GM21723 (cell line): Measurements from ENCODE around the gene GSAP.
"Not testable (repeated sequence)": the region's sequence is repeated elsewhere in the genome, so short reads cannot be mapped to it uniquely, and the experiment has no call there.

ENCODE experiments used
- ATAC-seq: cut with Tn5 transposase; IDR thresholded peaks from one replicate; pipeline ENCODE4 v1.9.1; 2021; ENCODE audit warnings: mild to moderate bottlenecking, moderate library complexity; ENCODE audit not compliant: unreplicated experiment

GSAP gene

DNA sequence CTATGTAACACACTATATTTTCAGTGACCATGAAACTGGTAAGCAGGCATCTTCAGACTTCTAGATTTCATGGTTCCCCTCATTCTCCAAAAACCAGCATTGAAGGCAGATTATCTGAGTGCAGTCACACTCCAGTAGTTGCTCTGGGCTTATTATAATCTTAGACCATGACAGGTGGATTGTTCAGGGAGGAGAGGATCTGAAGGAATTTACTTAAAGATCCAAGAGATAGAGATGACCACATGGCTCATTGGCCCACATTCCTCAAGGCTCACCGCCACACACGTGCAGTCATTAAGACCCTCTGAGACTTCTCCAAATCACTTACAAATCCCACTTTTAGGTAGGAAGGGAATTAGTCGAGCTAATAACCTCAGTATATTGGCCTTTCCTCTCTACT, 55.2 kb downstream of the GSAP start:
- ATAC-seq = no peak

DNA sequence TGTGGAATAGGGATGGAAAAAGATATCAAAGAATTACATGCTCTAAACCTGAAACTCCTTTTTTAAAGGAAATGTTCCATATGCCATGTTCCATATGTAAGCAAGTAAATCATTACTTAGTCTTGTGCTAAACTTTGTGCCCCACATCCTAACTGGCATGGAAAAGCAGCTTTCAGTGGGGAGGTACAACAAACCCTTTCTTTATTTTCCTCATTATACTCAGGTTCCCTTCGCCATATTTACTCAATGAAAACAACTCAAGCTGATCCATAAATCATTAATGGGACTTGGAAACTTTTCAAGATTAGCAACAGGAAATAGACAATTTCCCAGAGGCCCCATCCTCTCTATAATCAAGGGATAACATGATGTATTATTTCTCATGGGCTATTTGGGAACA, 56.0 kb downstream of the GSAP start:
- no peak for ATAC-seq

DNA sequence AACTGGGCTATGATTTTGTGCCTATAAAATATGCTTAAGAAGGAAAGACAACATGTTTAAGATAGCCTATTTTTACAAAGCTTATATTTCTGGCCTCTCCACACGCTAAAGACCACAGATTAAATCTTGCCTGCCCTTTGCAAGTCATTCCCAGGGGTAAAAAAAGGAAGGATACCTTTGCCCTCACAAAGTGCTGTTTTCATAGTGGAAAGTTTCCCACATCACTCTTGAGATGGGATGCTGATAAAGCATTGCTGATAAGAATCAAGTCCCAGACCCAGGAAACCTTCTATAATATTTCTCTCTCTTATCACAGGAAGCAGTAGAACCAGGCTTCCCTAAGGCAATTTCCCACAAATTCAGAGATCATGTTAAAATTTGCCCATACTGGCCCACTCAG, 56.5 kb downstream of the GSAP start:
- no peak for ATAC-seq

DNA sequence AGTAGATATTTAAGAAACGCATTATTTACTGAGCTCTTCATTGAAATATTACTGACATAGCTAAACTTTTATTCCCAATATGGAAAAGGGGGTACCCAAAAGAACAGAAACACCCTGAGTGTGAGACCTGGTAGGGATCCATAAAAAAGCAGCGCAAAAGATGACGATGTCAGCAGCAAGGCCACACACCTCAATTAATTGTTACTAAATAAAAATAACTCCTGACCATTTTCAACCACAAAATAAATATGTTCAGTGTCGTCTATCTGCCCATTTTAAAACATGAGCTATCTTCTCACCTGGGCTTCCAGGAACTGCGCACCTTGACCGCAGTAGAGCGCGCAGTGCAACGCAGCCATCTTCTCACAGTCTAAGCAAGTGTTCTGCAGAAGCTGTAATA, 61.2 kb downstream of the GSAP start:
- no peak for ATAC-seq

DNA sequence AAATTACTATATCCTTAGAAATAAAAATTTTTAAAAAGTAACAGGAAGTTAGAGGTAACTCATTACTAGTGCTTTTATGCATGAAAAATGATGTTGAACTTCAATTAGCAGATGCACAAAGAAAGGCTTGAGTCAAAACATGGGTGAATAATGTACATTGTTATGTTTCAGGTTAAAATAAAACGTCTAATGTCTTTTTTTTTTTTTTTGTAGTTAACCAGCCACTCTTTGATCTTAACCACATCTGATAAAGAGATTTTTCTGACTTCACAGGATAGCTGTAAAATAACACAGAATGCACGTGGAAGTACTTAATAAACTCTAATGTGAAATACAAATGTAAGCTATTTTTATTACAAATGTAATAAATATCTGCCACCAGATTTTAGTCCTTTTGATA, 61.7 kb downstream of the GSAP start:
- ATAC-seq = no peak

DNA sequence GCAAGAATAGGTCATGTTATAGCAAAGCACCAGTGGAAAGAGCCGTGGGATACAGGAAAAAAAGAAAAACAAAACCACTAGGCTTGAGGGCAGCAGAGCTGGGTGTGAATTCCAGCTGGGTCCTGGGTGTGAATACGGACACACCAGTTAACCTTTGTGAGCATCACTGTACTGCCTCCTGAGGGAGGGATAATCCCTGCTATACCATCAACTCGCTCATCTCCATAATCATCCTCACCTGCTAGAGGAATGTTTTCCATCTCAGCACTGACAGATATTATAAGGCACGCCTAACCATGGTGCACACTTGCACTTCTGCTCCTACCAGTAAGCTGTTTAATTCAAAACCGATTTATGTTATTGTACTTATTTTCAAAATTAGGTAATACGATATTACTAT, 62.2 kb downstream of the GSAP start:
- no peak for ATAC-seq

DNA sequence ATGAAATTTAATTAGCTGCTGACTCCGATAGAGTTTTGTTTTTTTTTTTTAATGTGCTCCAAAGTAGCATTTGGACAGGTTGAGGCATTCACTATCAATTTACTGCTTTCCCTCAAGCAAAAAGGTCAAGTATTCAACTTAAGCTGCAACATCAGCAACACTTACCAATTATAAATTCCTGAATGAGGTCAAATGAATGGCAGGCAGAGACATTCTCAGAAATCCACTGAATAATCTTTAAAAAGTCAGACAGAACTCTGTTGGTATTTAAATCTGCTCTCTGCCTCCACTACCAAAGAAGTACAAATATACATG, 62.8 kb downstream of the GSAP start:
- no peak for ATAC-seq

DNA sequence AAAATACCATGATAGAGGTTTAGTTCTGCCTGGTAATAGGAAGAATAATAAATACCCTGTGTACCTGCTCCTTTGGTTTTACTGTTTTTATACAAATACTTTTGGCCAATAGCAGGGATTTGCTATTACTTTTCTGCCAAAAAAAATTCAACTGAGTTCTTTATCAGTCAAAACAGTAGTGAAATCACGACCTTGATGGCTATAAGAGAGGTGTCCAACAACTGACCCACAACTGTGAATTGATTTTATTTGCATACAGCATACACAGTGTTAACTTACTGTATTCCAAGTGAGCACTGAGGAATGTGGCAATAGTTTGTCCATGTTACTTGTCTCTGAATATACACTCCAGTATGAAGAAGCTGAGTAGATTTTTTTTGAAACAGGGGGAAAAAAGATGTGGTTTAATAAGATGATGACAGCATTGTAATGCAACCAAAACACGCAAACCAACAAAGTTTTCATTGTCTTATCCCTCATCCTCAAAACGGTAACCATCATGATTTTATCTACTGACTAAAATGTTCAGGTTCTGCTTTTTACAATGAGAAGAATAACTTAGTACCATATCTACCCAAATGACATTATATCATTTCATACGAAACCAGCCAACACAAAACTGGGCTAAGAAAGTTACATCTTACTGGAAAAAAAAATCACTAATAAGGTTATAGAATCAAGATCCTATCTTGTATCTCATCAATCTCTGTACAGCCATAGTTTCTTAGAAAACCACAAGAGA, 63.3 kb downstream of the GSAP start:
- no peak for ATAC-seq

- peak; percentile 94 for ATAC-seq
Measured at GRCh38 chr7:77351539-77352004, 64.6 kb downstream of the GSAP start.

DNA sequence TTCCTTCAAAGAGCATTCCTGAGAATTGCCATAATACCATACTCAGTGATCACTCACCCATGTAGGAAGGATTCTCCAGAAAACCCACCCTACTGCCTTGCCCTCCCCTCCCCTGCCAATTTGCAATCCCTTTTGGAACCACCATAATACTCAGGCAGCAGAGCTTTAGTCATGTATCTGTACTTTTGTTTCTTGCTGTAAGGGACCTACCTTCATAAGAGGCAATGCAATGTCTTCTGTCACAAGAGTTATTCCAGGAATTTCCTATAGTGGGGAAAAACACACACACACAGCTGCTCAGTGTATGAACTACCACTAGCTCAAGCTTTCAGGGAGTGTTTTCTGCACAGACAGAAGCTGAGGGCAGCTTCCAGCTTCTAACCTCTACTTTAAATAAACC, 67.0 kb downstream of the GSAP start:
- no peak for ATAC-seq

- no peak for ATAC-seq
Measured at GRCh38 chr7:77348371-77348813, 67.8 kb downstream of the GSAP start.

- no peak for ATAC-seq
Measured at GRCh38 chr7:77346441-77346840, 69.7 kb downstream of the GSAP start.

- ATAC-seq = not testable (repeated sequence)
Measured at GRCh38 chr7:77345426-77345825, 70.7 kb downstream of the GSAP start.

- ATAC-seq = no peak
Measured at GRCh38 chr7:77339726-77340125, 76.4 kb downstream of the GSAP start.

DNA sequence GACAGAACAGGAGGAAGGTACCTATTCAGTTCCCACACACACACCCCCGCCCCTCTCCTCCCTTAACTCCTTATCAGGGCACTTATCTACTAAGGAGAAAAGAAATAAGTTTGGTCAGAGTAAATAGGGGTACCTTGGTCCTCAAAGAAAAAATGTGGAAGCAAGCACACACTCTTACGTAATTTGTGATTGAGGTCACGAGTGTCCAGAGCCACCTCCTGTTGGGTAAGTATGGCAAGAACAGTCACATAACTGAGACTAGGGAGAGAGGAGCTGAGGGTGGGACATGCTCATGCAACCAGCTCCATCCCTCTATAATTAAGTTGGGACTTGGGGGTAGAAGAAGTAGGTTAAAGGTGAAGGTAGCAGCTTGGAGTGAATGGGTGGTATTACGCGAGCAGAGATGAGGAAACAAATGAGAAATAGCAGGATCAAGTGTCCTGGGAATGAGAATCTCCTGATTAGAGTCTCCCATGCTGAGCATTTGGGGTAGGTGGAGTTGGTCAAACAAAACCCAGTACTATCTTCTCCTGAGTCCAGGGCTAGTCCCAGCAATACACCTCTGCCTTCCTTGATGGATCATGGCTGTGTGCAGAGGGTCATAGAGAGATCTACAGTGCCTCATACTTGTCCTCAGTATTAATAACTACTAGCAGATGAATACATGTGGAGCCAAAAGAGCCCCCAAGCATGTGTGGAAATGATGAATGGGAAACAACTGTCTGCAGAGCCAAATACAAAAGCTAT, 77.1 kb downstream of the GSAP start:
- no peak for ATAC-seq

- ATAC-seq = no peak
Measured at GRCh38 chr7:77338260-77338659, 77.9 kb downstream of the GSAP start.

GRCh38 chr7:77337456-77337990, 78.6 kb downstream of the GSAP start:
- ATAC-seq = no peak

GRCh38 chr7:77335581-77335980, 80.6 kb downstream of the GSAP start:
- no peak for ATAC-seq

DNA sequence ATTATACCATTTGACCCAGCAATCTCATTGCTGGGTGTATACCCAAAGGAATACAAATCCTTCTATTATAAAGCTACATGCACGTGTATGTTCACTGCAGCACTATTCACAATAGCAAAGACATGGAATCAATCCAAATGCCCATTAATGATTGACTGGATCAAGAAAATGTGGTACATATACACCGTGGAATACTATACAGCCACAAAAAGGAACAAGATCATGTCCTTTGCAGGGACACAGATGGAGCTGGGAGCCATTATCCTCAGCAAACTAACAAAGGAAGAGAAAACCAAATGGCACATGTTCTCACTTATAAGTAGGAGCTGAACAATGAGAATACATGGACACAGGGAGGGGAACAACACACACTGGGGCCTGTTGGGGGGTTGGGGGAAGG, 82.1 kb downstream of the GSAP start:
- not testable (repeated sequence) for ATAC-seq

GRCh38 chr7:77331938-77332695, 84.0 kb downstream of the GSAP start:
- peak; percentile 70 for ATAC-seq

- peak; percentile 62 for ATAC-seq
Measured at GRCh38 chr7:77330169-77330882, 85.8 kb downstream of the GSAP start.
